HUES6 (cell line): ENCODE measurements around the gene MOB3C.
"Not testable (repeated sequence)": the region's sequence is repeated elsewhere in the genome, so short reads cannot be mapped to it uniquely, and the experiment has no call there.

Source experiments
- H3K27ac ChIP-seq: 2 replicates; pipeline ENCODE4 v1.7.0; 2013; ENCODE audit warnings: low read depth, mild to moderate bottlenecking, low read length, inconsistent platforms
- H3K27me3 ChIP-seq: 2 replicates; pipeline ENCODE4 v1.6.1; 2013; ENCODE audit warnings: low read length; ENCODE audit not compliant: control insufficient read depth, insufficient read depth
- H3K36me3 ChIP-seq: 2 replicates; pipeline ENCODE4 v1.6.1; 2013; ENCODE audit warnings: low read length; ENCODE audit not compliant: control insufficient read depth, insufficient read depth
- H3K4me1 ChIP-seq: 2 replicates; pipeline ENCODE4 v1.6.1; 2013; ENCODE audit warnings: low read length; ENCODE audit not compliant: control insufficient read depth, insufficient read depth
- H3K4me3 ChIP-seq: 2 replicates; pipeline ENCODE4 v1.5.1; 2013; ENCODE audit warnings: low read depth, low read length
- H3K9ac ChIP-seq: one replicate; pipeline ENCODE4 v1.6.1; 2013; ENCODE audit warnings: mild to moderate bottlenecking, low read length
- H3K9me3 ChIP-seq: 2 replicates; pipeline ENCODE4 v1.6.1; 2013; ENCODE audit warnings: low read depth, low read length; ENCODE audit not compliant: control insufficient read depth, insufficient read depth

MOB3C gene

DNA sequence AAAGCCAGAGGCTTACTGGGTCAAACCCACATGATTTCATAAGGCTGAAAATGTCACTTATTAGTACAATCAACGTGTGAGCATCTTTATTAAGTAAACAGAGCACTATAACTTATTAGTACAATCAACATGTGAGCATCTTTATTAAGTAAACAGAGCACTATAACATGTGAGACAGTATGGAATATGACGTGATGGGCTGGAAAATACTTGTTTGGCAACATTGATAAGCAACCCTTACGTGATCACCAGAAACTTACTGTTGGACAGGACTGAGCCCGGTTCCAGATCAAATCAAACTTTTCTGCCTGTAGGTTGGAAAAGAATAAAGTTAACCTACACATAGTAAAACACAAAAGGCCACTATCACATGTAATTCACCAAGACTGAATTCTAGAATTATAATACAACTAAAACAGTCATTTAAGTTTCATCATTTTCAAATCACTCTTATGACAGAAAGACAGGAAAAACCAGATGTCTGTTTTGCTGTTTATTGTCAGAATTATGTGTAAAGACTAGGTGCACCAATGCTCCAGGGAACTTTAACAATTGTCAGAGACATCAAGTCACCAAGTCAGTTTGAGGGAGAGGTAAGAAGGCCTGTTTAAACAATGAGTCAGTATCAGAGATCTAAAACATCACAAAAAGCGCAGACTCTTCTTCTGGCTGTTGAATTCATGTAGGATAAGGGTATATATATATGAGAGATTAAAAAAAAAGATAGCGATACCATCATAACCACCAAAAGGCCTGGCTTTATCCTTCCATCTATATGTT is 35.9 kb upstream of the MOB3C start:
- Histone ChIP-seq H3K9me3 (no peaks in the 10 kb centered on the region), H3K27me3 (no peaks in the 10 kb centered on the region), H3K27ac (no peak overlapping the region), H3K4me3 (no peak overlapping the region), H3K9ac (no peak overlapping the region), H3K36me3 (peaks cover 72% of the 10 kb centered on the region), H3K4me1 (no peaks in the 10 kb centered on the region)

DNA sequence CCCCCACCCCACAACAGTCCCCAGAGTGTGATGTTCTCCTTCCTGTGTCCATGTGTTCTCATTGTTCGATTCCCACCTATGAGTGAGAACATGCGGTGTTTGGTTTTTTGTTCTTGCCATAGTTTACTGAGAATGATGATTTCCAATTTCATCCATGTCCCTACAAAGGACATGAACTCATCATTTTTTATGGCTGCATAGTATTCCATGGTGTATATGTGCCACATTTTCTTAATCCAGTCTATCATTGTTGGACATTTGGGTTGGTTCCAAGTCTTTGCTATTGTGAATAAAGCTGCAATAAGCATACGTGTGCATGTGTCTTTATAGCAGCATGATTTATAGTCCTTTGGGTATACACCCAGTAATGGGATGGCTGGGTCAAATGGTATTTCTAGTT is 34.5 kb upstream of the MOB3C start:
- not testable (repeated sequence) for H3K4me3 ChIP-seq, H3K27ac ChIP-seq, H3K27me3 ChIP-seq, H3K9me3 ChIP-seq, H3K4me1 ChIP-seq, H3K9ac ChIP-seq
- H3K36me3 ChIP-seq = peaks cover 69% of the 10 kb centered on the region

DNA sequence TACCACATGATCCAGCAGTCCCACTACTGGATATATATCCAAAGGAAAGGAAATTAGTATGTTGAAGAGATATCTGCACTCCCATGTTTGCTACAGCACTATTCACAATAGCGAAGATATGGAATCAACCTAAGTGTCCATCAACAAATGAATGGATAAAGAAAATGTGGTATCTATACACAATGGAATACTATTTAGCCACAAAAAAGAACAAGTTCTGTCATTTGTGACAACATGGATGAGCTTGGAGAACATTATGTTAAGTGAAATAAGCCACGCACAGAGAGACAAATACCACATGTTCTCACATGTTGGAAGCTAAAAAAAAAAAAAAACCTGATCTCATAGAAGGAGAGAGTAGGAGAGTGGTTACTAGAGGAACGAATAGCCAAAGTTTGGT is 33.9 kb upstream of the MOB3C start:
- no peak overlapping the region for H3K27ac ChIP-seq
- H3K9ac ChIP-seq = no peak overlapping the region
- H3K9me3 ChIP-seq = no peaks in the 10 kb centered on the region
- peaks cover 62% of the 10 kb centered on the region for H3K36me3 ChIP-seq
- H3K27me3 ChIP-seq = no peaks in the 10 kb centered on the region
- H3K4me3 ChIP-seq = no peak overlapping the region
- H3K4me1 ChIP-seq = no peaks in the 10 kb centered on the region

DNA sequence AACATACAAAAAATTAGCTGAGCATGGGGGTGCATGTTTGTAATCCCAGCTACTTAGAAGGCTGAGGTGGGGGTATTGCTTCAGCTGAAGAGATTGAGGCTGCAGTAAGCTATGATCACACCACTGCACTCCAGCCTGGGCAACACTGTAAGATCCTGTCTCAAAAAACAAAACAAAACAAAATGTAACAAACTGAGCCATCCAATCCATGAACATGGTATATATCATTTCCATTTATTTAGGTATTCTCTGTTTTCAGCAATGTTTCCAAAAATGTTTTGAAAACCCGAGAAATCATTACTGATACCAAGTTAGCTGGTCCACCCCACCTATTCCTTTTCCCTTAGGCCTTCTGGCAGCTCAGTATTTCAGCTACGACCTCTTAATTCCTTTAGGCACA is 33.2 kb upstream of the MOB3C start:
- no peak overlapping the region for H3K9ac ChIP-seq
- no peak overlapping the region for H3K27ac ChIP-seq
- H3K4me1 ChIP-seq = no peaks in the 10 kb centered on the region
- H3K4me3 ChIP-seq = no peak overlapping the region
- no peaks in the 10 kb centered on the region for H3K9me3 ChIP-seq
- H3K36me3 ChIP-seq = peaks cover 56% of the 10 kb centered on the region
- H3K27me3 ChIP-seq = no peaks in the 10 kb centered on the region

DNA sequence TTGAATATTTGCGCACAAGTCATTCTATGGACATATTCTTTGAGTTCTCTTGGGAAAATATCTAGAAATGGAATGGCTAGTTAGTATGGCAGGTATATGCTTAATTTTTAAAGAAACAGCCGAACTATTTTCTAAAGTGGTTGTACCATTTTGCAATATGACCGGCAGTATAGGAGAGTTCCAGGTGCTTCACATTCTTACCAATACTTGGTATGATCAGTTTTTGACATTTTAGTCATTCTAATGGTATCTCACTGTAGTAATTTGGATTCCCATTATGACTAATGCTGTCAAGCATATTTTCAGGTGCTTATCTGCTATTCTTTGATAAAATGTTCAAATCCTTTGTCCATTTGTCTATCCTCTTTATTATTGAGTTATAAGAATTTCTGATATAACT is 31.0 kb upstream of the MOB3C start:
- Histone ChIP-seq H3K27me3 (no peaks in the 10 kb centered on the region), H3K4me3 (no peak overlapping the region), H3K4me1 (no peaks in the 10 kb centered on the region), H3K36me3 (peaks cover 49% of the 10 kb centered on the region), H3K27ac (no peak overlapping the region), H3K9me3 (no peaks in the 10 kb centered on the region), H3K9ac (no peak overlapping the region)

DNA sequence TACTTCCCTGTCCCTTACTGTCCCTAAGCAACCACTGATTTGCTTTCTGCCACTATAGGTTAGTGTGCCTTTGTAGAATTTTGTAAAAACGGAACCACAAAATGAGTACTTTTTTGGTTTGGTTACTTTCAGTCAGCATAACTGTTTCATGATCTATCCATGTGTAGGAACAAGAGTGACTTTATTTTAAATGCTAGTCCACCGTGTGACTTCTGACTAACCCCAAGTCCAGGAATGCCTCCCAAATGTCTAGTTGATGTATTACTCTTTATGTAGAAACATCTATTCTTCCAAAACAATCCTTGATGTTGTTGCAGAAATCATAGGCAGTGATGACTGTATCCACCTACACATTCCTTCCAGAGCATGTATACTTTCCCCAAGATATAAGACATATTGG is 30.2 kb upstream of the MOB3C start:
- H3K9ac ChIP-seq = no peak overlapping the region
- H3K27me3 ChIP-seq = no peaks in the 10 kb centered on the region
- no peaks in the 10 kb centered on the region for H3K4me1 ChIP-seq
- no peak overlapping the region for H3K4me3 ChIP-seq
- H3K27ac ChIP-seq = no peak overlapping the region
- H3K36me3 ChIP-seq = peaks cover 49% of the 10 kb centered on the region
- H3K9me3 ChIP-seq = no peaks in the 10 kb centered on the region

DNA sequence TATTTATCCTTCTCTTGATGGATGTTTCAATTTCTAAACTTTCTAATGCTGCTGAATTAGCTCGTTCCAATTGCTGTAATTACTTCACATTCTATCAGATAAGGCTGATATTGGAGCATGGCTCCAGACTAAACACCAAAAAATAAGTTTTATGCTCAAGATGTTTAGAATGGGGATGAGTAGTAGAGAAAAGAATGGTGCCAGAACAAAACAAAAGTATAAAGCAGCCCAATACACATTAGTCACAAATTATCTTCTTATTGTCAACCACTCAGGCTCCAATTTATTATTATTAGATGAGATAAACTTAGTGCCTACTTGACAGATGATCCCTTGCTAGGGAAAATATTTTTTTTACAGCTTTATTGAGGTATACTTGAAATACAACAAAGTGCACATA is 29.7 kb upstream of the MOB3C start:
- Histone ChIP-seq H3K36me3 (peaks cover 48% of the 10 kb centered on the region), H3K4me3 (no peak overlapping the region), H3K27ac (no peak overlapping the region)

DNA sequence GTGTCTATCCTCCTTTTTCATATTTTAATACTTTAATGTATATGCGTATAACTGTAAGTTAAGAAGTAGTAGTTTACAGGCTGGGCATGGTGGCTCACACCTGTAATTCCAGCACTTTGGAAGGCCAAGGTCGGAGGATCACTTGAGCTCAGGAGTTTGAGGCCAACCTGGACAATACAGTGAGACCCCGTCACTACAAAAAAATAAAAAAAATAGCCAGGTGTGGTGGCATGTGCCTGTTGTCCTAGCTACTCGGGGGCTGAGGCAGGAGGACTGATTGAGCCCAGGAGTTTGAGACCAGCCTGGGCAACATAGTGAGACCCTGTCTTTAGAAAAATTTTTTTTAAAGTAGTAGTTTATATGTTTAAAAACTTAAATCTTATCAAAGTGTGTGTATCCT is 29.2 kb upstream of the MOB3C start:
- H3K9ac ChIP-seq = no peak overlapping the region
- no peak overlapping the region for H3K4me3 ChIP-seq
- no peaks in the 10 kb centered on the region for H3K4me1 ChIP-seq
- no peaks in the 10 kb centered on the region for H3K9me3 ChIP-seq
- H3K27ac ChIP-seq = no peak overlapping the region
- no peaks in the 10 kb centered on the region for H3K27me3 ChIP-seq
- H3K36me3 ChIP-seq = peaks cover 48% of the 10 kb centered on the region

More for the DNA sequence above, 29.7 kb upstream of the MOB3C start:
- H3K9ac ChIP-seq = no peak overlapping the region
- H3K9me3 ChIP-seq = no peaks in the 10 kb centered on the region
- no peaks in the 10 kb centered on the region for H3K27me3 ChIP-seq
- no peaks in the 10 kb centered on the region for H3K4me1 ChIP-seq

DNA sequence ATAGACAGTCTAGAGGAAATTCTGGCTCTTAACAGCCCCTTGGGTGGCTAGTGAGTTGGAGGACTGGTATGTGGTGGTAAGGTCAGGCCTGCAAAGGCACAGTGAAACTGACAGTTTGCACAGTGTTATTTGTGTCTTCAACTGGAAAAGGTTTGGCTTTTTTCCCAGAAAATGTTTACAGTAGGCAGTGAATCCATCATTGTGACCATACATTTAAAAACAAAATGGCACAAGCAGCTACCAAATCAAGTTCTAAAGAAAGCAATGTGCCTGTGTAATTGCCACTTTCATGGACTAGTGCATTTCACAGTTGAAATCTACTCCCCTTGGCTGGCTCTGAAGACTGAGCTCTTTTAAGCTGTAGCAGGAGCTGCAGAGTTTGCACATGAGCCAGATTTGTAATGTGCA is 26.8 kb upstream of the MOB3C start:
- Histone ChIP-seq H3K9ac (no peak overlapping the region), H3K9me3 (no peaks in the 10 kb centered on the region), H3K4me1 (no peaks in the 10 kb centered on the region), H3K27me3 (no peaks in the 10 kb centered on the region), H3K36me3 (peaks cover 27% of the 10 kb centered on the region), H3K27ac (no peak overlapping the region), H3K4me3 (no peak overlapping the region)

DNA sequence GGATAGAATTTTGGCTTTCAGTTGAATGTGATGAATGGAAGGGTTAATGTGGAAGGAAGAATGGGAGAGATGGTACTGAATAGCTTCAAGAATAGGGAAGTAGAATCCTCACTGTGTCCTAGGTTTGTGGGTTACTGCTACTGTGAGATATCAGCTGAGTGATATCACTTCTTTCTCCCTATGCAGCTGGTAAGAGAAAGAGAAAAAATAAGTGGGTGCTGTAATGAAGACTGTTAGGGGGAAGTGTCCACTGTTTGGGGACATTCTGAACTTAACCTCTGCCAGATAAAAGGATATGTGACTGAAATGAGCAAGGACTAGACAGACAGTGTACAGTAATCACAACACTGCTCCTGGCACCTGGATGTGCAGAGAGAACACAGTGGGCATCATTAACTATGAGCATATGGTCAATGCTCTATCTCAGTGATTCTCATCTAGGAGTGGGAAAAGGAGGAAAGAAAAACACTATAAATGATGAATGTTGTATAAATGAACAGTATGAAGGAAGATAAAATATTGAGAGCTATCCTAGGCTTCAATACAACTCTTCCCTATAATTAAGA is 25.6 kb upstream of the MOB3C start:
- no peak overlapping the region for H3K27ac ChIP-seq
- H3K9me3 ChIP-seq = no peaks in the 10 kb centered on the region
- no peak overlapping the region for H3K9ac ChIP-seq
- H3K36me3 ChIP-seq = peaks cover 20% of the 10 kb centered on the region
- no peak overlapping the region for H3K4me3 ChIP-seq
- H3K4me1 ChIP-seq = no peaks in the 10 kb centered on the region
- H3K27me3 ChIP-seq = no peaks in the 10 kb centered on the region

DNA sequence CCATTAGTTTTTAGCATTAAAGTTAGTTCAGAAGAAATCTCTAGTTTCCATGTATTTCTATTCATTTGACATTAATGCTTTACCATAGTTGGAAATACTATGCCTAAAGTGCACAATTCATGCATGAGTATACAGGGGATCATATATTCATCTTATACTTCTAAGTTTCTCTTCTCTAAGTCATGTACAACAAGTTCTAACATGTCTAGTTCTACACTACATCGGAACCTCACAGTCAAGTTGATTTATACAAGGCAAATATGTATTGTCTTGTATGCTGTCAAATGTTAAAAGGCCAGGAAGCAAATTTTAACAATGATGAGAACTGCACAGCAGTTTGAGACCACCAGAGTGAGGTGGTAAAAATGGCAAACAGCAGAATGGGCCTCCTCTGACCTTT is 22.9 kb upstream of the MOB3C start:
- H3K27me3 ChIP-seq = no peaks in the 10 kb centered on the region
- H3K4me1 ChIP-seq = no peaks in the 10 kb centered on the region
- H3K9me3 ChIP-seq = no peaks in the 10 kb centered on the region
- H3K4me3 ChIP-seq = no peak overlapping the region
- H3K9ac ChIP-seq = no peak overlapping the region
- H3K36me3 ChIP-seq = peaks cover 36% of the 10 kb centered on the region
- no peak overlapping the region for H3K27ac ChIP-seq
